ENCODE results near the gene ABR. TPM values are rescaled to one million over a fixed set of nuclear protein-coding genes. Genes with fewer than 3 reads are reported as not detected.
A peak's percentile ranks its signal among the peaks of the same experiment; 100 is the strongest.

Gene ABR
- total RNA-seq, 2 donors from 2014 or later, result 243 to 326 TPM

DNA sequence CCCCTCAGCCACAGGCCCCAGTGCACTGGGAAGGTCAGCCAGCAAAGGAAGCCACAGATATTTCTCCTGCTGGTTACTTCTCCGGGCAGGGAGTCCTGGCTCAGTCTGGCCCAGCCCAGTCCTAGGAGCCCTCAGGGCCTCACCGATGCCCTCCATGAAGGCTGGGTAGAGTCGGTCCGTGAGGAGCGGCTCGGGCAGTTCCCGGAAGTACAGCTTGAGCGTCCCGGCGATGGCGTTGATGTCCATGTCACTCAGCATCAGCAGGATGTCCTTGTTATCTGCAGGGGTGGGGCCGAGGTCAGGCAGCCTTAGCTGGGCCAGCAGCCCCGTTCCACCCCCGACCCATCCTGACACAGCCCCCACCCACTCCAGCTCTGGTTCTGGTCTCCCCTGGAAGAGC lies 169.2 kb downstream of the ABR start:
- intact Hi-C loops (cut with DNase I), result no loop called here
- Histone ChIP-seq H3K9ac (ENCODE audit: low read depth in 2 of 2, low read length in 2 of 2) (no peak overlapping the region), H3K27ac (no peak overlapping the region), H3K36me3 (peaks cover 17% of the 10 kb centered on the region), H3K4me3 (no peak overlapping the region), H3K27me3 (no peaks in the 10 kb centered on the region), H3K4me1 (no peaks in the 10 kb centered on the region), H3K9me3 (no peaks in the 10 kb centered on the region)
- TF ChIP-seq, protein P1, sequence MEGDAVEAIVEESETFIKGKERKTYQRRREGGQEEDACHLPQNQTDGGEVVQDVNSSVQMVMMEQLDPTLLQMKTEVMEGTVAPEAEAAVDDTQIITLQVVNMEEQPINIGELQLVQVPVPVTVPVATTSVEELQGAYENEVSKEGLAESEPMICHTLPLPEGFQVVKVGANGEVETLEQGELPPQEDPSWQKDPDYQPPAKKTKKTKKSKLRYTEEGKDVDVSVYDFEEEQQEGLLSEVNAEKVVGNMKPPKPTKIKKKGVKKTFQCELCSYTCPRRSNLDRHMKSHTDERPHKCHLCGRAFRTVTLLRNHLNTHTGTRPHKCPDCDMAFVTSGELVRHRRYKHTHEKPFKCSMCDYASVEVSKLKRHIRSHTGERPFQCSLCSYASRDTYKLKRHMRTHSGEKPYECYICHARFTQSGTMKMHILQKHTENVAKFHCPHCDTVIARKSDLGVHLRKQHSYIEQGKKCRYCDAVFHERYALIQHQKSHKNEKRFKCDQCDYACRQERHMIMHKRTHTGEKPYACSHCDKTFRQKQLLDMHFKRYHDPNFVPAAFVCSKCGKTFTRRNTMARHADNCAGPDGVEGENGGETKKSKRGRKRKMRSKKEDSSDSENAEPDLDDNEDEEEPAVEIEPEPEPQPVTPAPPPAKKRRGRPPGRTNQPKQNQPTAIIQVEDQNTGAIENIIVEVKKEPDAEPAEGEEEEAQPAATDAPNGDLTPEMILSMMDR (IDR thresholded peaks at IDR 0.05), result no peak
- DNase-seq, result no peak

DNA sequence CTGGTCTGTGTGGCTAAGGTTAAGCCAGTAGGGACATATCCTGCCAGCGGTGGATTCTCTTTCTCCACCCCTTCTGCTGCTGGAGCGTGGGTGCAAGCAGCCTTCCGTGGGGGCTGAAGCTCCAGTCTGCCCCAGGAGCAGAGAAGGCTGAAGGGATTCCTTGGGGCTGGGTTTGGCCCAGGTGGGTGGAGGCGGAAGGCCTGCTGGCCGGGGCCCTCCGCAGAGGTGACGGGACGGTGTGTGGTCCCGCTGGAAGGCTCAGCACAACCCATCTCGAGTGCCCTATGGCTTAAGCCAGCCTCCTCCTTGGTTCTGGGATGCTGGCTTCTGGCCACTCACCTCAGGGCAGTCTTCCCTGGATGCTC lies 169.7 kb downstream of the ABR start:
- no peaks in the 10 kb centered on the region for H3K9me3 ChIP-seq
- DNase-seq, result no peak
- H3K4me1 ChIP-seq, result no peaks in the 10 kb centered on the region
- no peaks in the 10 kb centered on the region for H3K27me3 ChIP-seq
- intact Hi-C loops (cut with DNase I), result no loop called here
- no peak overlapping the region for H3K9ac ChIP-seq (ENCODE audit: low read depth in 2 of 2, low read length in 2 of 2)
- no peak overlapping the region for H3K27ac ChIP-seq
- H3K36me3 ChIP-seq, result peaks cover 17% of the 10 kb centered on the region
- no peak overlapping the region for H3K4me3 ChIP-seq
- TF ChIP-seq, protein P1 (IDR thresholded peaks at IDR 0.05), result no peak

DNA sequence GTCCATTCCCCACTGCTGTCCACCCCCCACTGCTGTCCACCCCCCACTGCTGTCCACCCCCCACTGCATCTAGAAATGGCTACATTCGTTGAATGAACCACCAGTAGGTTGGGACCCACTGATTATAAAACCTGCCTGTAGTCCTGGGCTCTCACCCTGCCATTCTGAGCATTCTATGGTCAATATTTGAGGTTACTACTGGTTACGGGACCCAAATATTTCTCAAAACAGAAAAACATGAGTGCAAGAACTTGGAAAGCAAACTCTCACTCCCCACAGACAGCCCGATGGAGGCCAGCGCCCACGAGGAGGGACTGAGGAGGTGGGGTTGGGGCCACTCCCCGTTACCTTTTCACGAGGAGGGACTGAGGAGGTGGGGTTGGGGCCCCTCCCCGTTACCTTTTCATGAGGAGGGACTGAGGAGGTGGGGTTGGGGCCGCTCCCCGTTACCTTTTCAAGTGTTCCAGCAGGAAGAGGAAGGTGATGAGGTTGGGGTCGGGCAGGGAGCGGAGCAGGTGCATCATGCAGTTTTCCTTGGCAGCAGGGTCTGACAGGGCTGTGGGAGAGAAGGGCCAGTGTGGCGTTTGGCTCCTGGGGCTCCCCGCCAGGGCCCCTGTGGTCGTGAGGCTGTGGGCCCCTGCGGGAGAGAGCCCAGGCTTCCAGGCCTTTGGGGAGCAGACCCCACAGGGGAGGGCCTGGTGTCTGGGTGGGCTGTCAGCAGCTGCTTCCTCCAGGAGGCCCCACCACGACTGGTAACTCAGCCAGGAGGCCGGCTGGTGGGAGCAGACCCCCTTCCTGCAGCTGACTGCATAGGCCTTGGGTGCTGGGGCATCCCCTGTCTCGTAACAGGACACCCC lies 170.3 kb downstream of the ABR start:
- DNase-seq, result no peak
- no peaks in the 10 kb centered on the region for H3K27me3 ChIP-seq
- no peak overlapping the region for H3K9ac ChIP-seq (ENCODE audit: low read depth in 2 of 2, low read length in 2 of 2)
- H3K4me1 ChIP-seq, result no peaks in the 10 kb centered on the region
- H3K4me3 ChIP-seq, result no peak overlapping the region
- no peaks in the 10 kb centered on the region for H3K9me3 ChIP-seq
- H3K27ac ChIP-seq, result no peak overlapping the region
- intact Hi-C loops (cut with DNase I), result loop anchor here (5.0 kb wide), 1 partner anchor 48 kb away; no protein-coding TSS in a partner anchor
- peaks cover 22% of the 10 kb centered on the region for H3K36me3 ChIP-seq
- TF ChIP-seq, protein P1 (IDR thresholded peaks at IDR 0.05), result no peak

DNA sequence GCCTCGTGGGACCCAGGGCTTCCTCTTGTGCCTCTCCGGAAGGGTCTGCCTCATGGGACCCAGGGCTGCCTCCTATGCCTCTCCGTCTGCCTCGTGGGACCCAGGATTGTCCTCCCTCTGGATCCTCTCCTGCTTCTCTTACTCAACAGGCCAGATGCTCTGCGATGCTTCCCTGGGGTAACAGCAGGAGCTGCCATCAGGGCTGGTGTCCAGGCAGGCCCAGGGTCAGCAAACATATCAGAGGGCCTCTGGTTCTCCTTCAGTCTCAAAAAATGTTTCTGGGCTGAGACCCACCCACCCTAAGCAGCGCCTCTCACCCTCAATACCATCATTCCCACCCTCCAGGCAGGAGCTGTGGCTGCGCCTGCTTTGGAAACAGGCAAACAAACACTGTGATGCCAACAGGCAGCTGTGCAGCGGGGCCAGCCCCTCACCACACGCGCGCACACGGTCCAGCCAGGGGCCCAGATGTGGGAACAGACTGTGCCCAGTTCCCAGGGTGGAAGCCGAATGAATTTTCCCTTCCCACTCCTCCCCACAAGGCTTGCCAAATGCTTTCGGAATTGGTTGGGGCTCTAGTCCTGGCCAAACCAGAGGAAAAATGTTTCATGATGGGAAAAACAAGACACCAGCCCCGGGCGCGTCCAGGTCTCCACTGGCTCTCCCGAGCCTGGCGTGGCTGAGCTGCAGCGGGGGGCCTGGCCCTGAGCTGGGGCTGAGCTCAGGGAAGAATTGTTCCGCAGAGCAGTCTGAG lies 171.6 kb downstream of the ABR start:
- H3K36me3 ChIP-seq, result peaks cover 24% of the 10 kb centered on the region
- H3K4me3 ChIP-seq, result no peak overlapping the region
- intact Hi-C loops (cut with DNase I), result loop anchor here (5.0 kb wide), 1 partner anchor 49 kb away; no protein-coding TSS in a partner anchor
- DNase-seq, result peak; percentile 19
- H3K27ac ChIP-seq, result no peak overlapping the region
- H3K4me1 ChIP-seq, result no peaks in the 10 kb centered on the region
- TF ChIP-seq, protein P1 (IDR thresholded peaks at IDR 0.05), result no peak
- no peaks in the 10 kb centered on the region for H3K27me3 ChIP-seq
- H3K9ac ChIP-seq (ENCODE audit: low read depth in 2 of 2, low read length in 2 of 2), result no peak overlapping the region
- no peaks in the 10 kb centered on the region for H3K9me3 ChIP-seq

GRCh38 chr17:1007310-1008007 lies 172.3 kb downstream of the ABR start:
- H3K4me3 ChIP-seq, result no peak overlapping the region
- DNase-seq, result no peak
- no peaks in the 10 kb centered on the region for H3K9me3 ChIP-seq
- peaks cover 24% of the 10 kb centered on the region for H3K36me3 ChIP-seq
- no peaks in the 10 kb centered on the region for H3K4me1 ChIP-seq
- no peaks in the 10 kb centered on the region for H3K27me3 ChIP-seq
- intact Hi-C loops (cut with DNase I), result loop anchor here (5.0 kb wide), 1 partner anchor 50 kb away; no protein-coding TSS in a partner anchor
- no peak overlapping the region for H3K9ac ChIP-seq (ENCODE audit: low read depth in 2 of 2, low read length in 2 of 2)
- TF ChIP-seq, protein P1 (IDR thresholded peaks at IDR 0.05), result no peak
- no peak overlapping the region for H3K27ac ChIP-seq

Measured in colonic mucosa (tissue), 4 donors.